Osteoblast (primary cell): ENCODE results near the gene USP19. TPM values are rescaled to one million over a fixed set of nuclear protein-coding genes. Genes with fewer than 3 reads are reported as not detected.

Experiments
- DNase-seq: peaks from one replicate; pipeline ENCODE4 v3.0.0; 2011; ENCODE audit warnings: low spot score, mixed read lengths; ENCODE audit not compliant: insufficient read length; ENCODE audit errors: missing footprints
- H2AFZ ChIP-seq: 2 replicates; pipeline ENCODE4 v1.6.0; 2011; ENCODE audit warnings: mild to moderate bottlenecking, low read length
- H3K27ac ChIP-seq: 2 replicates; pipeline ENCODE4 v1.5.1; 2011; ENCODE audit warnings: mild to moderate bottlenecking, low read depth, low read length, moderate library complexity
- H3K27me3 ChIP-seq: 2 replicates; pipeline ENCODE4 v1.6.0; 2012; ENCODE audit warnings: mild to moderate bottlenecking, control low read depth, inconsistent platforms, low read length, moderate library complexity; ENCODE audit not compliant: insufficient read depth
- H3K36me3 ChIP-seq: 2 replicates; pipeline ENCODE4 v1.5.1; 2011; ENCODE audit warnings: mild to moderate bottlenecking, low read length, control low read depth, moderate library complexity; ENCODE audit not compliant: insufficient read depth
- H3K4me1 ChIP-seq: 2 replicates; pipeline ENCODE4 v1.5.1; 2011; ENCODE audit warnings: mild to moderate bottlenecking, low read length, control low read depth, moderate library complexity; ENCODE audit not compliant: insufficient read depth
- H3K4me2 ChIP-seq: 2 replicates; pipeline ENCODE4 v1.6.0; 2011; ENCODE audit warnings: mild to moderate bottlenecking, low read length; ENCODE audit not compliant: insufficient read depth
- H3K4me3 ChIP-seq: fragments of 200-600 bp; sonication (generic); 3 replicates; pipeline ENCODE4 v1.5.1; 2012; ENCODE audit warnings: mild to moderate bottlenecking, low read length, inconsistent platforms; ENCODE audit not compliant: insufficient read depth
- H3K79me2 ChIP-seq: 2 replicates; pipeline ENCODE4 v1.6.0; 2012; ENCODE audit warnings: mild to moderate bottlenecking, low read length, control low read depth, inconsistent platforms; ENCODE audit not compliant: insufficient read depth
- H3K9me3 ChIP-seq: 2 replicates; pipeline ENCODE4 v1.5.1; 2011; ENCODE audit warnings: low read depth, low read length, control low read depth
- H4K20me1 ChIP-seq: 2 replicates; pipeline ENCODE4 v1.6.0; 2012; ENCODE audit warnings: mild to moderate bottlenecking, low read length, control low read depth; ENCODE audit not compliant: insufficient read depth
- CTCF ChIP-seq: IDR thresholded peaks from 2 replicates; pipeline ENCODE4 v1.5.1; 2011; ENCODE audit warnings: mild to moderate bottlenecking, low read depth, low read length, moderate library complexity; ENCODE audit errors: extremely low read depth
- small RNA-seq: library from RNA; depleted of rRNA; stranded (forward); fragments of <200 nt; gene quantifications from one replicate; pipeline ENCODE3, GENCODE V24; 2012
- total RNA-seq: library from RNA; depleted of rRNA; stranded (reverse); fragments of >200 nt; gene quantifications from 2 replicates; pipeline ENCODE4 v1.2.3, GENCODE V29; 2012

The USP19 gene
- total RNA-seq, 1 donor = 49.6 TPM

DNA sequence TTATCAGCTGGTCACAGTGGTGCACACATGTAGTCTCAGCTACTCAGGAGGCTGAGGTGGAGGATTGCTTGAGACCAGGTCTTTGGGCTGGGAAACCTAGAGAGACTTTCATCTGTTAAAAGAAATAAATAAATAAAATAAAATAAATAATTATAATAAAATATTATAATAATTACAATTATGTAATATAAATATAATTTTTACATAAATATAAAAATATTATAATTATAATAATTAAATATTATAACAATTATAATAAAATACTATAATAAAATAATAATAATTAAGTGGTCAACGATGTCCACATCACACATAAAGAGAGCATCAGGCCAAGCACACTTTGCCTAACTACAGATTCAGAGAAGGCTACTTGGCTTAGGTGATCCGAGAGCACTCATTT is 41.4 kb downstream of the USP19 start:
- peaks cover 24% of the 10 kb centered on the region for H4K20me1 ChIP-seq
- no peaks in the 10 kb centered on the region for H3K9me3 ChIP-seq
- no peak overlapping the region for H3K4me3 ChIP-seq
- no peak for DNase-seq
- no peaks in the 10 kb centered on the region for H3K27me3 ChIP-seq
- H3K27ac ChIP-seq = no peak overlapping the region
- TF ChIP-seq CTCF = no peak
- H2AFZ ChIP-seq = no peak overlapping the region
- peaks cover 82% of the 10 kb centered on the region for H3K79me2 ChIP-seq
- H3K4me2 ChIP-seq = no peak overlapping the region
- no peaks in the 10 kb centered on the region for H3K4me1 ChIP-seq
- H3K36me3 ChIP-seq = peaks cover 39% of the 10 kb centered on the region

- Histone ChIP-seq H3K4me3 (no peak overlapping the region), H3K9me3 (no peaks in the 10 kb centered on the region), H3K4me1 (no peaks in the 10 kb centered on the region), H3K79me2 (peaks cover 74% of the 10 kb centered on the region), H3K36me3 (peaks cover 59% of the 10 kb centered on the region), H3K4me2 (no peak overlapping the region), H3K27ac (no peak overlapping the region), H2AFZ (no peak overlapping the region), H4K20me1 (peaks cover 15% of the 10 kb centered on the region), H3K27me3 (no peaks in the 10 kb centered on the region)
- TF ChIP-seq CTCF = no peak
- DNase-seq = no peak
Observed at GRCh38 chr3:49076646-49077045, 44.0 kb downstream of the USP19 start.

GRCh38 chr3:49076116-49076515 is 44.5 kb downstream of the USP19 start:
- Histone ChIP-seq H3K27ac (no peak overlapping the region), H3K4me1 (no peaks in the 10 kb centered on the region), H4K20me1 (peaks cover 15% of the 10 kb centered on the region), H3K36me3 (peaks cover 65% of the 10 kb centered on the region), H3K27me3 (no peaks in the 10 kb centered on the region), H3K79me2 (peaks cover 74% of the 10 kb centered on the region), H2AFZ (no peak overlapping the region), H3K9me3 (no peaks in the 10 kb centered on the region), H3K4me2 (no peak overlapping the region), H3K4me3 (no peak overlapping the region)
- no peak for TF ChIP-seq CTCF
- DNase-seq = no peak

Small RNA genes lying within 50 kb of the gene (small RNA-seq; reads per million reads assigned to genes)
- gene RN7SL182P = not detected

Other genes starting within 250 kb of the USP19 start
- 11.2 and 11.9 TPM in 2 replicates for gene SLC25A20, start 221.9 kb downstream of the USP19 start, total RNA-seq
- gene ARIH2, start 202.0 kb downstream of the USP19 start, total RNA-seq = 69.1 and 82.5 TPM in 2 replicates
- gene P4HTM, start 130.6 kb downstream of the USP19 start, total RNA-seq = 31.8 and 32.4 TPM in 2 replicates
- 74.3 and 98.4 TPM in 2 replicates for gene WDR6, start 113.4 kb downstream of the USP19 start, total RNA-seq
- gene DALRD3, start 102.2 kb downstream of the USP19 start, total RNA-seq = 37.1 and 39.1 TPM in 2 replicates
- gene NDUFAF3, start 98.7 kb downstream of the USP19 start, total RNA-seq = 43.0 and 43.4 TPM in 2 replicates
- 273 and 286 TPM in 2 replicates for gene IMPDH2, start 91.4 kb downstream of the USP19 start, total RNA-seq
- 136 and 167 TPM in 2 replicates for gene QRICH1, start 26.8 kb downstream of the USP19 start, total RNA-seq
- 360 and 416 TPM in 2 replicates for gene QARS1, start 16.1 kb downstream of the USP19 start, total RNA-seq
- 355 and 450 TPM in 2 replicates for gene LAMB2, start 12.2 kb upstream of the USP19 start, total RNA-seq
- gene CCDC71, start 45.5 kb upstream of the USP19 start, total RNA-seq = 19.2 and 22.8 TPM in 2 replicates
- gene KLHDC8B, start 50.8 kb upstream of the USP19 start, total RNA-seq = 16.6 and 18.3 TPM in 2 replicates
- gene C3orf62, start 156.4 kb upstream of the USP19 start, total RNA-seq = 1.8 and 3.6 TPM in 2 replicates
- 20.3 and 22.1 TPM in 2 replicates for gene USP4, start 219.2 kb upstream of the USP19 start, total RNA-seq
- 174 and 183 TPM in 2 replicates for gene GPX1, start 237.5 kb upstream of the USP19 start, total RNA-seq